Naive thymus-derived CD8-positive, alpha-beta T cell (primary cell): ENCODE results near the gene ING2. TPM values are rescaled to one million over a fixed set of nuclear protein-coding genes. Genes with fewer than 3 reads are reported as not detected.
"Not testable (repeated sequence)": the region's sequence is repeated elsewhere in the genome, so short reads cannot be mapped to it uniquely, and the experiment has no call there.

Experiments used
- ATAC-seq, 2 donors: fragments of 150-1000 bp; cut with Tn5 transposase in 1 of 2; sonication (Bioruptor Pico), chemical (Tn5 transposase) in 1 of 2; 1 replicate in 1 of 2; 2 replicates in 1 of 2; pipeline ENCODE4 v1.10.0; 2021; ENCODE audit warnings: mild to moderate bottlenecking in 2 of 2, moderate library complexity in 2 of 2
- POLR2A ChIA-PET: fragments of 350-600 bp; sonication (Branson Sonifier 250); formaldehyde crosslinking; loops from one replicate; lab custom pipeline; 2021; ENCODE audit warnings: antibody characterized with exemption; lab: Charles Lee
- DNase-seq, 10 donors: peaks; one replicate each; pipeline versions ENCODE4 v3.0.0 to v3.0.0-alpha.2; 2020 to 2022
- H3K27ac Mint-ChIP-seq, 10 donors: one replicate each; pipeline ENCODE4 v1.8.0; 2020 to 2022; ENCODE audit warnings: mild to moderate bottlenecking in 10 of 10, mixed read lengths in 10 of 10, moderate library complexity in 4 of 10, inconsistent platforms in 1 of 10
- H3K27me3 Mint-ChIP-seq, 5 donors: one replicate each; pipeline ENCODE4 v1.8.0; 2021 to 2022; ENCODE audit warnings: mixed read lengths in 5 of 5
- H3K36me3 Mint-ChIP-seq, 3 donors: one replicate each; pipeline ENCODE4 v1.8.0; 2020 to 2022; ENCODE audit warnings: mixed read lengths in 3 of 3, mild to moderate bottlenecking in 2 of 3, inconsistent platforms in 1 of 3
- H3K4me1 Mint-ChIP-seq, 4 donors: one replicate each; pipeline ENCODE4 v1.8.0; 2021 to 2022; ENCODE audit warnings: mixed read lengths in 4 of 4
- H3K4me3 Mint-ChIP-seq, 10 donors: one replicate each; pipeline ENCODE4 v1.8.0; 2020 to 2022; ENCODE audit warnings: mild to moderate bottlenecking in 10 of 10, mixed read lengths in 10 of 10, moderate library complexity in 6 of 10, inconsistent platforms in 1 of 10
- H3K9me3 Mint-ChIP-seq, 9 donors: one replicate each; pipeline ENCODE4 v1.8.0; 2020 to 2022; ENCODE audit warnings: mixed read lengths in 9 of 9, mild to moderate bottlenecking in 3 of 9, inconsistent platforms in 1 of 9, moderate library complexity in 1 of 9
- polyA plus RNA-seq, 3 donors: library from polyadenylated mRNA; unstranded; fragments of 300-500 nt; fragmentation: Illumina TruSeq; gene quantifications; one replicate each; pipeline ENCODE4 v1.2.3, GENCODE V29; 2021
- total RNA-seq, 8 experiments: library from RNA in 2 of 8; stranded (reverse) in 2 of 8; gene quantifications; one replicate each; pipeline ENCODE4 v1.2.3 and lab custom pipeline; 2021 to 2026

ING2 gene
- total and polyA plus RNA-seq, 5 experiments from 2014 or later: 10.9 to 16.1 (median 11.7) TPM

- Mint-ChIP-seq H3K27ac (no peak overlapping the region), H3K36me3 (peaks cover 0 to 2% (median 0%) of the 10 kb centered on the region in 3 donors), H3K4me3 (no peak overlapping the region), H3K27me3 (peaks cover 12 to 26% (median 19%) of the 10 kb centered on the region in 5 donors), H3K9me3 (no peaks in the 10 kb centered on the region), H3K4me1 (no peaks in the 10 kb centered on the region)
- no peak for DNase-seq
- no peak for ATAC-seq
- POLR2A ChIA-PET: no interaction called here
These were observed 28.8 kb downstream of the ING2 start for GRCh38 chr4:183533698-183534097.

DNA sequence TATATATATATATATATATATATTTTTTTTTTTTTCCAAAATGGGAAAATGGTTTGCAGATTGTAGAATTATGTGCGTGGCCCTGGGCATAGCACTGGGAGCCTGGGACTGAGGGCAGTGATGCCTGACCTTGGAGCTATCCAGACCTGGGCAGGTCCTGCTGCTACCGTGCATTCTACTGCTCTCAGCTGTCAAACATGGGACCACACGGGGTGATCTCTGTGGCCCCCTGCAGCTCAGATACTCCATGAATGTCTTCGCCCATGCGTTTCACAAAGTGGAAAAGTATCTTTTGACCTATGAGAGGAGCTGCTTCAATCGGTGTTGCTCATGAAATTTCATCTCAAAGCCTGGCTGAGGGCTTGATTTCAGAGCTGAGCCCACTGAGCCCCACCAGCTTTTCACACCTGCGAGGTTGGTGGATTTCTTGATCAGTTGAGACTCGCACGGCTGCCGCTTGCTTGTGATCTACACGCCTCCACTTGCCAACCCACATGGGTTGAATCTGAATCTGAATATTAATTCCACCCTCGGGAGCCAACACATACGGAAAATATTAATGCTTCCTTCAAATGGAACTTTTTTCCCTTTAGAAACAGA lies 35.7 kb downstream of the ING2 start:
- Mint-ChIP-seq H3K4me3 (no peak overlapping the region), H3K27me3 (peaks cover 8 to 28% (median 12%) of the 10 kb centered on the region in 5 donors), H3K4me1 (no peaks in the 10 kb centered on the region), H3K36me3 (peaks cover 0 to 16% (median 5%) of the 10 kb centered on the region in 3 donors), H3K27ac (no peak overlapping the region), H3K9me3 (peaks cover 0 to 16% (median 11%) of the 10 kb centered on the region in 9 donors)
- no peak for DNase-seq
- ATAC-seq: no peak
- POLR2A ChIA-PET: no interaction called here

DNA sequence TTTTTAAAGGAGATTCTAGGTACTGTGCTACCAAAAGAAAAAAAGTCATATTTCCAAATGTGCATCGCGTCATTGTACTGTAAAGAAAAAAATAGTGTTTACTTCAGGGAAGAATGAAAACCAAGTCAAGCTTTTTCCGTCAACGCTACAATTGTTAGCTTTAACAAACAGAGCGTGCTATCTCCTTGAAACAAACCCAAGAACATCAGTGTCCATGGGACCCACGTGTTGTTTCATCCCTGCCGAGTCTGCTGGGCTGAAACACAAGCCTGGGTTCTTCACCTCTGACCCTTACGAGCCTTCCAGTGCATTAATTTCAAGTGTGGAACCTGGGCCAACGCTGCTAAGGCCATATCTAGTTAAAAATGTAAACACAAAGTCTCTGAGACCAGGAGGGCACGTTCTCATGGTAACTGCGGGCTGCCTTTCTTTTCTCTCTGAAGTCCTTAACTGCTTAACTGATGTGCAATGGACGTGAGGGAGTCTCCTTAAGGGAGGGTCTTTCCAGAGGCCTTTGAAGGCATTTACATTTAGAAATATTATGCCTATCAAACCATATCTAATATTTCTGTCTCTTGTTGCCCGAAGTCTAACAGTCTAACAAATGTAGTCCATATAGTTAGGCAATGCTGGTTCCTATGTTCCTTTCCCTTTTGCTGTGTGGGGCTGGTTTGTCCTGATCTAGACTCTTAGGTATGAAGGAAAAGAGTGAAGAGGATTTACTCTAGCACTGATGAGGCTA lies 36.3 kb downstream of the ING2 start:
- Mint-ChIP-seq H3K27me3 (peaks cover 8 to 34% (median 12%) of the 10 kb centered on the region in 5 donors), H3K4me1 (no peaks in the 10 kb centered on the region), H3K9me3 (peaks cover 0 to 16% (median 11%) of the 10 kb centered on the region in 9 donors), H3K36me3 (peaks cover 0 to 16% (median 5%) of the 10 kb centered on the region in 3 donors), H3K4me3 (no peak overlapping the region), H3K27ac (no peak overlapping the region)
- DNase-seq (no peak), ATAC-seq (no peak)
- POLR2A ChIA-PET: no interaction called here

DNA sequence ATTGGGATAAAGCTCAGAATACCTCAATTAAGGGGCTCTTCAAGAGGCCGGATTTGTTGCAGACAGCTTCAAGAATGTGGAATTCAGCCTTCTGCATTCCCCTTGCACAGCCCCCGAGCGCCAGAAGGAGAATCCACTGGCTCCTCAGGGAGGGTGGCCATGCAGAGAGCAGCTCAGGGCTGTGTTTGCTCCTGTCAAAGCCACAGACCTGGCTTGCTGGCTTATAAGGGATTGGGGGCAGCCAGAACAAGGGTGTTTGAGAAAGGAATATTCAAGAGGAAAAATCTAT lies 36.8 kb downstream of the ING2 start:
- H3K4me3 Mint-ChIP-seq: no peak overlapping the region
- ATAC-seq (no peak), DNase-seq (no peak)
- POLR2A ChIA-PET: no interaction called here
- peaks cover 0 to 20% (median 5%) of the 10 kb centered on the region in 3 donors for H3K36me3 Mint-ChIP-seq
- H3K9me3 Mint-ChIP-seq: peaks cover 0 to 20% (median 11%) of the 10 kb centered on the region in 9 donors
- H3K27me3 Mint-ChIP-seq: peaks cover 13 to 40% (median 16%) of the 10 kb centered on the region in 5 donors
- no peak overlapping the region for H3K27ac Mint-ChIP-seq
- no peaks in the 10 kb centered on the region for H3K4me1 Mint-ChIP-seq

GRCh38 chr4:183543435-183543834 lies 38.6 kb downstream of the ING2 start:
- H3K9me3 Mint-ChIP-seq: peaks cover 0 to 21% (median 11%) of the 10 kb centered on the region in 9 donors
- no peaks in the 10 kb centered on the region for H3K4me1 Mint-ChIP-seq
- POLR2A ChIA-PET: interaction anchor here (0.6 kb wide), 1 partner anchor 200 kb away, joined by 3 read pairs; no protein-coding TSS in a partner anchor
- no peak overlapping the region for H3K27ac Mint-ChIP-seq
- no peak for ATAC-seq
- H3K27me3 Mint-ChIP-seq: peaks cover 16 to 43% (median 18%) of the 10 kb centered on the region in 5 donors
- H3K4me3 Mint-ChIP-seq: no peak overlapping the region
- no peak for DNase-seq
- H3K36me3 Mint-ChIP-seq: peaks cover 0 to 25% (median 3%) of the 10 kb centered on the region in 3 donors

DNA sequence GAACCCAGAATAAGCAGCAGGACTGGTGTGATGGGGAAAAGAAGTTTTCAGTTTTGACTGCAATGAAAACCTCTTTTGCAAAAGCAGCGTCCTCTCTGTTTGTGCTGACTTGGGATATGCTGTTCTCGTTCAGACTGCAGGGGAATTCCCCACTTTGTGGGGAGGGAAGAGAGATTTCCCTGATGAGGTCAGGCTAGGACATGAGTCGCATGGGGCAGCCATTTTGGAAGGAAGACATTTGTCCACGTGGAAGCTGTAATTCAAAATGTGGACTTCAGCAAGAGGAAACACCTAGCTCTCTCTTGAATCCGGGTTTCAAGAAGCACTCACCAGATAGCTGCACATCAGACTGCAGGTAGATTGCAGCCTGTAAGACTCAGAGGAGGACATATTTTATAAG lies 39.3 kb downstream of the ING2 start:
- Mint-ChIP-seq H3K4me3 (no peak overlapping the region), H3K27ac (no peak overlapping the region), H3K27me3 (peaks cover 21 to 49% (median 25%) of the 10 kb centered on the region in 5 donors), H3K36me3 (peaks cover 0 to 25% (median 3%) of the 10 kb centered on the region in 3 donors), H3K4me1 (no peaks in the 10 kb centered on the region), H3K9me3 (peaks cover 0 to 21% (median 11%) of the 10 kb centered on the region in 9 donors)
- DNase-seq (no peak), ATAC-seq (no peak)
- POLR2A ChIA-PET: interaction anchor here (0.6 kb wide), 1 partner anchor 200 kb away, joined by 3 read pairs; no protein-coding TSS in a partner anchor

GRCh38 chr4:183546376-183546775 lies 41.5 kb downstream of the ING2 start:
- peaks cover 0 to 21% (median 11%) of the 10 kb centered on the region in 9 donors for H3K9me3 Mint-ChIP-seq
- POLR2A ChIA-PET: no interaction called here
- ATAC-seq (no peak), DNase-seq (no peak)
- H3K27me3 Mint-ChIP-seq: peaks cover 21 to 51% (median 29%) of the 10 kb centered on the region in 5 donors
- no peaks in the 10 kb centered on the region for H3K4me1 Mint-ChIP-seq
- H3K27ac Mint-ChIP-seq: no peak overlapping the region
- H3K36me3 Mint-ChIP-seq: peaks cover 0 to 25% (median 3%) of the 10 kb centered on the region in 3 donors
- no peak overlapping the region for H3K4me3 Mint-ChIP-seq

DNA sequence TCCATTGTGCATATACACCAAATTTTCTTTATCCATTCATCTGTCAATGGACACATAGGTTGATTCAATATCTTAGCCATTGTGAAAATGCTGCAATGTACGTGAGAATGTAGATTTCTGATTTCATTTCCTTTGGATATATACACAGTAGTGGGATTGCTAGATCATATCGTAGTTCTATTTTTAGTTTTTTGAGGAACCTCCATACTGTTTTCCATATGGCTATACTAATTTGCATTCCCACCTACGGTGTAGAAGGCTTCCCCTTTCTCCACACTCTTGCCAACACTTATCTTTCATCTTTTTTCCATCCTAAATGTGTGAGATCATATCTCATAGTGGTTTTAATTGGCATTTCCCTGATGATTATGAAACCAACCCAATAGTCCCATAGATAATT lies 43.4 kb downstream of the ING2 start:
- ATAC-seq: no peak
- Mint-ChIP-seq H3K27ac (no peak overlapping the region), H3K9me3 (peaks cover 0 to 23% (median 11%) of the 10 kb centered on the region in 9 donors), H3K27me3 (peaks cover 20 to 46% (median 29%) of the 10 kb centered on the region in 5 donors), H3K4me1 (peaks cover 0 to 2% (median 0%) of the 10 kb centered on the region in 4 donors), H3K36me3 (peaks cover 2 to 25% (median 3%) of the 10 kb centered on the region in 3 donors), H3K4me3 (no peak overlapping the region)
- POLR2A ChIA-PET: interaction anchor here (0.7 kb wide), 1 partner anchor 173 kb away, joined by 6 read pairs; no protein-coding TSS in a partner anchor
- no peak for DNase-seq

DNA sequence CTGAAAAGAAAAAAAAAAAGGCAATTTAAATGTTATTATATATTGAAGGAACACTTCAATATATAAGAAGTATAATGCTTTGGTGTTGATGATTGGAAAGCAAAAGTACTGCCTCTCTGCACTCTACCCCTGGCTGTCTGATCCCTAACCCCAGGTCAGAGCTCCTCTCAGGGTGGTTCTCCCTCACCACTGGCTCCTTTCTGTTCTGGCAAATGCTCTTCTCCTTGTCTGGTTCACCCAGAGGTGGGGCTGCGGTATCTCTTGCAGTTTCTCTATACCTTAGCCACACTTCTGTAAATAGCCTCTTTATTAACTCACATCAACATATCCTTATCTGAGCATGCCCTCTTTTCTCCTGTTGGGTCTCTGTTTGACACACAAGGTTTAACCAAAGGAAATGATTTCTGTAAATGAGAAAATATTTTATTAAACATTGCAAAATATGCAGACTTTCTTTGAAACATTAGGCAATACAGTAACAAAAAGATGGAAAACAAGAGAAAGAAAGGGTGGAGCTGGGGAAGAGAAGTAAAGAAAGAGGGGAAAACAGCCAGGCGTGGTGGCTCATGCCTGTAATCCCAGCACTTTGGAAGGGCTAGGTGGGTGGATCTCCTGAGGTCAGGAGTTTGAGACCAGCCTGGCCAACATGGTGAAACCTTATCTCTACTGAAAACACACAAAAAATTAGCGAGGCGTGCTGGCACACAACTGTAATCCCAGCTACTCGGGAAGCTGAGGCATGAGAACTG lies 45.7 kb downstream of the ING2 start:
- no peak overlapping the region for H3K27ac Mint-ChIP-seq
- H3K9me3 Mint-ChIP-seq: peaks cover 0 to 12% (median 0%) of the 10 kb centered on the region in 9 donors
- ATAC-seq (no peak), DNase-seq (no peak)
- H3K4me3 Mint-ChIP-seq: no peak overlapping the region
- POLR2A ChIA-PET: interaction anchor here (0.6 kb wide), 1 partner anchor 145 kb away, joined by 3 read pairs; no protein-coding TSS in a partner anchor
- H3K4me1 Mint-ChIP-seq: peaks cover 0 to 2% (median under 1%) of the 10 kb centered on the region in 4 donors
- peaks cover 0 to 9% (median 2%) of the 10 kb centered on the region in 3 donors for H3K36me3 Mint-ChIP-seq
- peaks cover 15 to 34% (median 25%) of the 10 kb centered on the region in 5 donors for H3K27me3 Mint-ChIP-seq

DNA sequence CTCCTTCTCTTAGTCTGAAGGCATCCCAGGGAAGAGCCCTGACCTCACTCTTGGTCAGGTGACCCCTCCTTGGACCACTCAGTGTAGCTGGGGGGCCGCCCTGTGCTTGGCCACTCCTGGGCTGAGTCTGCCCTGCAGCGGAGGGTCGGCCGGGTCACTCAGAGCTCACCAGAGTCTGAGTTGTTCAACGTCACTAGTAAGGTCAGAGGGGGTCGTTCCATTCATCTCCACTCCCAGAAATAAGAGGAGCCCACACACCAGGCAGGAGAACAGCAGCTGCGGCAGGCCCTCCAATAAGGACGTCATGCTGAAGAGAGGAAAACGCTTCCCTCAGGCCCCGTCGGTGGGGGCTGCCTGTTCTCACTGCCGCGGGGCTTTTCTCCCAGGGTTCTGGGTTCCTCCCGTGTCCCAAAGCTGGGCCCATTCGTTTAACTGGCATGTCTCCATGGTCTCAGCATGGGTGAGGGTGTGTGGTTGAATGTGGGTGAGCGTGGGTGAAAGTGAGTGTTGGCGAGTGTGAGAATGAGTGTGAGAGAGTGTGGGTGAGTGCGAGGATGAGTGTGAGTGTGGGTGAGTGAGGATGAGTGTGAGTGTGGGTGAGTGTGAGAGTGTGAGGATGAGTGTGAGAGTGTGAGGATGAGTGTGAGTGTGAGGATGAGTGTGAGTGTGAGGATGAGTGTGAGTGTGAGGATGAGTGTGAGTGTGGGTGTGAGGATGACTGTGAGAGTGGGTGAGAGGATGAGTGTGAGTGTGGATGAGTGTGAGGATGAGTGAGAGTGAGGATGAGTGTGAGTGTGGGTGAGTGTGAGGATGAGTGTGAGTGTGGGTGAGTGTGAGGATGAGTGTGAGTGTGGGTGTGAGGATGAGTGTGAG lies 47.7 kb downstream of the ING2 start:
- no peak for ATAC-seq
- H3K36me3 Mint-ChIP-seq: peaks cover 0 to 2% (median 0%) of the 10 kb centered on the region in 3 donors
- H3K4me1 Mint-ChIP-seq: peaks cover 0 to 2% (median under 1%) of the 10 kb centered on the region in 4 donors
- H3K9me3 Mint-ChIP-seq: peaks cover 0 to 12% (median 0%) of the 10 kb centered on the region in 9 donors
- H3K27me3 Mint-ChIP-seq: peaks cover 9 to 24% (median 22%) of the 10 kb centered on the region in 5 donors
- no peak overlapping the region for H3K27ac Mint-ChIP-seq
- H3K4me3 Mint-ChIP-seq: no peak overlapping the region
- POLR2A ChIA-PET: interaction anchor here (0.7 kb wide), 1 partner anchor 9 kb away, joined by 3 read pairs; no protein-coding TSS in a partner anchor
- no peak for DNase-seq

- DNase-seq, ATAC-seq, H3K36me3 Mint-ChIP-seq, POLR2A ChIA-PET, H3K4me1 Mint-ChIP-seq, H3K27ac Mint-ChIP-seq, H3K4me3 Mint-ChIP-seq: not testable (repeated sequence)
- Mint-ChIP-seq H3K27me3 (peaks cover 8 to 22% (median 18%) of the 10 kb centered on the region in 5 donors), H3K9me3 (peaks cover 0 to 12% (median 0%) of the 10 kb centered on the region in 9 donors)
These were observed 48.3 kb downstream of the ING2 start for GRCh38 chr4:183553147-183553478.
